Measurements from ENCODE around the gene PDHB.

PDHB gene

DNA sequence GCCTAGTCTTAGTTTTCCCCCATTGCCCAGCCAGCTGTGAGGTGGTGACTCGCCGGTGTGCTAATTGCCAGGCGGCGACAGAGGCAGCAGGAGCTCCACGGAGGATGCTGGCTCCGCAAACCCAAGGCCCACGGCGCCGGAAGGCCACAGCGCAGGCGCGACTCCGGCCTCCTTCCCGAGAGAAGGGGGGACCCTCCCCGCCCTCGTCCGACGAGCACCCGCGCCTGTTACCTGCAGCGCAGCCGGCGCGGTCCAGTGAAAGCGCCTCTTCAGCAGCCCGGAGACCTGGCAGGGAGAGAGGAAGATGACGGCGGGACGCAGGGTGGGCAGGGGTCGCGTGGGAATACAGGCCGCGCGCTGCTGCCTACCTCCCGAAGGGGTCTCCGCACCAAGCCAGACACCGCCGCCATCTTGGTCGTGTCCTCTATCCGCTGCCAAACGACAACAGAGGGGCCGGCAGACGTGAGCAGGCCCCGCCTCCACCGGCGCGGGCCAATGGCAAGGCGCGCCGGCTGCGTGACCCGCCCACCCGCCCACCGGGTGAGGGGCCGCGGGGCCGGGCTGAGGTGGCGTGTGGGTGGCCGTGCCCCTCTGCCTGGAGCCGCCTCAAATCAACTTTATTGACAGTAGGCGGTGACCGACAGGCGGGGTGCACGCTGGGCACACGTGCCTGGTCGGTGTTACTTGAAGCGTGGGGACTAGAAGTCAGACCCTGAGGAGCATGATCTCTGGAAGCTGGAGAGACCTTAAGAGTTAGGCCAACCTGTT, at the start of gene PDHB:
Gene PDHB, minus strand, starts transcription at position 433 of the 768 bp plus-strand sequence. Its CDS starts 23 bp downstream, at position 410.
- peak within 1 kb of the TSS; percentile 92 for H3K27ac ChIP-seq

GRCh38 chr3:58482917-58483636, 49.4 kb upstream of the PDHB start:
- H3K27ac ChIP-seq = no peak overlapping the region
- TF ChIP-seq ZFX (IDR thresholded peaks at IDR 0.05) = no peak
- TF ChIP-seq, protein P1, sequence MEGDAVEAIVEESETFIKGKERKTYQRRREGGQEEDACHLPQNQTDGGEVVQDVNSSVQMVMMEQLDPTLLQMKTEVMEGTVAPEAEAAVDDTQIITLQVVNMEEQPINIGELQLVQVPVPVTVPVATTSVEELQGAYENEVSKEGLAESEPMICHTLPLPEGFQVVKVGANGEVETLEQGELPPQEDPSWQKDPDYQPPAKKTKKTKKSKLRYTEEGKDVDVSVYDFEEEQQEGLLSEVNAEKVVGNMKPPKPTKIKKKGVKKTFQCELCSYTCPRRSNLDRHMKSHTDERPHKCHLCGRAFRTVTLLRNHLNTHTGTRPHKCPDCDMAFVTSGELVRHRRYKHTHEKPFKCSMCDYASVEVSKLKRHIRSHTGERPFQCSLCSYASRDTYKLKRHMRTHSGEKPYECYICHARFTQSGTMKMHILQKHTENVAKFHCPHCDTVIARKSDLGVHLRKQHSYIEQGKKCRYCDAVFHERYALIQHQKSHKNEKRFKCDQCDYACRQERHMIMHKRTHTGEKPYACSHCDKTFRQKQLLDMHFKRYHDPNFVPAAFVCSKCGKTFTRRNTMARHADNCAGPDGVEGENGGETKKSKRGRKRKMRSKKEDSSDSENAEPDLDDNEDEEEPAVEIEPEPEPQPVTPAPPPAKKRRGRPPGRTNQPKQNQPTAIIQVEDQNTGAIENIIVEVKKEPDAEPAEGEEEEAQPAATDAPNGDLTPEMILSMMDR (conservative IDR thresholded peaks at IDR 0.05) = no peak

More for the DNA sequence above, at the start of gene PDHB:
- TF ChIP-seq ZFX (IDR thresholded peaks at IDR 0.05) = peak; percentile 44; the same call in 1 of the 2 replicates
- TF ChIP-seq, protein P1 (conservative IDR thresholded peaks at IDR 0.05) = no peak

DNA sequence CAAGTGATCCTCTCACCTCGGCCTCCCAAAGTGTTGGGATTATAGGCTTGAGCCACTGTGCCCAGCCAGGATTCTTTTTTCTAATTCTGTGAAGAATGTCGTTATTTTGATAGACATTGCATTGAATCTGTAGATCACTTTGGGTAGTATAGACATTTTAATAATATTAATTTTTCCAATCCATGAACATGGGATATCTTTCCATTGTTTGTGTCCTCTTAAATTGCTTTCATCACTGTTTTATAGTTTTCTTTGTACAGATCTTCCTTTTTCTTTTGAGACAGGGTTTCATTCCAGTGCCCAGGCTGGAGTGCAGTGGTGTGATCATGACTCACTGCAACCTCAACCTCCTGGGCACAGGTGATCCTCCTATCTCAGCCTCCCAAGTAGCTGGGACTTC, 46.7 kb upstream of the PDHB start:
- H3K27ac ChIP-seq = no peak overlapping the region
- TF ChIP-seq, protein P1 (conservative IDR thresholded peaks at IDR 0.05) = no peak
- no peak for TF ChIP-seq ZFX (IDR thresholded peaks at IDR 0.05)

DNA sequence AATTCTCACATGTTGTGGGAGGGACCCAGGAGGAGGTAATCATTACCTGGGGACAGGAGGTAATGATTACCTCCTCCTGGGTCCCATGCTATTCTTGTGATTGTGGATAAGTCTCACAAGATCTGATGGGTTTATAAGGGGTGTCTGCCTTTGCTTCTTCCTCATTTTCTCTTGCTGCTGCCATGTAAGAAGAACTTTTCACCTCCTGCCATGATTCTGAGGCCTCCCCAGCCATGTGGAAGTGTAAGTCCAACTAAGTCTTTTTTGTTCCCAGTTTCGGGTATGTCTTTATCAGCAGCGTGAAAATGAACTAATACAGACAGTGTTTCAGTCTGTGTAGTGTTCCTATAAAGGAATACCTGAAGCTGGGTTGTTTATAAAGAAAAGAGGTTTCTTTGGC, 45.1 kb upstream of the PDHB start:
- H3K27ac ChIP-seq = no peak overlapping the region
- TF ChIP-seq, protein P1 (conservative IDR thresholded peaks at IDR 0.05) = no peak
- no peak for TF ChIP-seq ZFX (IDR thresholded peaks at IDR 0.05)

DNA sequence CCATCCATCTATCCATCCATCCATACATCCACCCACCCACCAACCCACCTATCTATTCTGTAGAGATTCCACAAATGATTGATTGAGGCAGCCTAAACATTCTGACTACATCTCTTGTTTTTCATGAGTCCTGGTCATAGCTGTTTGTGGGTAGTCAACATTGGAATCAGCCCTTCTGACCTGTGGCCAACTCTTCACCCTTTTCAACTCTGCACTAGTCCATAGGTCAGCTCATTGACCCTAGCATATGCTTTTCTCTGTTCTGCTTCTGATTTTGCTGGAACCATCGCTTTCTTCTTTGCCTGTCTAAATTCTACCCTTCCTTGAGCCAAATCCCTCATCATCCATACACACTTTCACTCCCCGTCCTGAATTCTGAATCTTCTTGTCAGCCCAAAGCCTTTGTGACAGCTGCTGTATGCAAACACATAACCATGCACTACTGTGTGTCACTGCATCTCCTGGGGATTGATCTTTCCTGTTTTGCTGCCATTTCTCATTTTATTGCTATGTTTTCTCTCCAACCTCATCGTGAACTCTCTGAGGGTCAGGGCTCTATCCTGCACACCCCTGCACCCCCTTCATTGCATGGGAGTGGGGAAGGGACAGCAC, 41.4 kb upstream of the PDHB start:
- no peak overlapping the region for H3K27ac ChIP-seq
- TF ChIP-seq ZFX (IDR thresholded peaks at IDR 0.05) = no peak
- TF ChIP-seq, protein P1 (conservative IDR thresholded peaks at IDR 0.05) = no peak

GRCh38 chr3:58474348-58474911, 40.8 kb upstream of the PDHB start:
- no peak for TF ChIP-seq ZFX (IDR thresholded peaks at IDR 0.05)
- TF ChIP-seq, protein P1 (conservative IDR thresholded peaks at IDR 0.05) = no peak
- no peak overlapping the region for H3K27ac ChIP-seq
